SKM-1 treated with dmso at 0.1 percent for 144 hours (cell line): Measurements from ENCODE around the gene ZC3H18.

ENCODE experiments used
- DNase-seq: peaks from one replicate; lab custom pipeline; 2025; ENCODE audit not compliant: unreplicated experiment; lab: John Stamatoyannopoulos, UW

ZC3H18 gene

DNA sequence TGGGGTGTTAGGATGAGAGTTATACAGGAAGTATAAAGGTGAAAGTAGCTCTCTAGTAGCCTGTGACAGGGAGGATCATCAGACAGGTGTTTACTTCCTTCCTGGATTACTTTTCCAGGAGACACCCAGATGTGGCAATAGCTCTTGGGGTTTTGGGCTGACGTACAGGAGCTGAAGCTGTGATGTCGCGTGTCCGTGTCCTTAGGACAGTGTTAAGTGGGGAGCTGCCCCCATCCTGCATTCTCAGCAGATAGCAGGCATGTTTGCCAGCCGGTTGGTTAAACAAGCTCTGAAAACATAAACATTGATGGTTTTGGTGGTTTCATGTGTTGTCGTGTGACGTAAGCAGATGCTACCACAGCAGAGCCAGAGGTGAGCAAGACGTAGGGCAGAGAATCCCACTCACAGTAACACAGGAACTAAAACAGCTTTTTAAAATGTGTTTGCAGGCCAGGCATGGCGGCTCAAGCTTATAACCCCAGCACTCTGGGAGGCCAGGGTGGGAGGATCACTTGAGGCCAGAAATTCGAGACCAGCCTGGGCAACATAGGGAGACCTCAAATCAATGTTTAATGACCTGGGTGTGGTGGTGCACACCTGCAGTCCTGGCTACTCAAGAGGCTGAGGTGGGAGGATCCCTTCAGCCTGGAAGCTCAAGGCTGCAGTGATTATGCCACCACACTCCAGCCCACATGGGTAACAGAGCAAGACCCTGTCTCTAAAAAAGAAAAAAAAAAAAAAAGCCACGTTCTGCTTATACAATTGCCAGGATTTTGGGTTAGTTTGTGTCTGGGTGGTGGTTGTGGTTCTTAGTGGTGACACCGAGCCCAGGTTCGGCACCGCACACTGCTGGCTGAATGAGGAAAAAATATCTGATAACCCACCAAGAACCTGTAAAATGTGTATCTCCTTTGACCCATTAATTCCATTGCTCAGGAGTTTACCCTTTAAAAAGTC lies 49.9 kb downstream of the ZC3H18 start:
- no peak for DNase-seq

DNA sequence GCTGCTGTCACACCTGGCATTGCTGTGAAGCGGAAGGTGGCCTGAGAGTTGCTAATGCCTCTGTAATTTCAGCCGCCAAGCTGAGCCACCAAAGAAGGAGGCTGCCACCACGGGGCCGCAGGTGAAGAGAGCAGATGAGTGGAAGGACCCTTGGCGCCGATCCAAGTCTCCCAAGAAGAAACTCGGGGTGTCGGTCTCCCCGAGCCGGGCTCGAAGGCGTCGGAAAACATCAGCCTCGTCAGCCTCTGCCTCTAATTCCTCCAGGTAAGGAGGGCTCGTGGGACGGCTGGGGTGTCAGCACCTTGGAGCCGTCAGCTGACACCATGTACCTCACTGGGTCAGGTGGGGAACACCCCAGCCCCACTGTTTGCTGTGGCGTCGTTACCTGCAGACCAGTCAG lies 51.9 kb downstream of the ZC3H18 start:
- DNase-seq = no peak

DNA sequence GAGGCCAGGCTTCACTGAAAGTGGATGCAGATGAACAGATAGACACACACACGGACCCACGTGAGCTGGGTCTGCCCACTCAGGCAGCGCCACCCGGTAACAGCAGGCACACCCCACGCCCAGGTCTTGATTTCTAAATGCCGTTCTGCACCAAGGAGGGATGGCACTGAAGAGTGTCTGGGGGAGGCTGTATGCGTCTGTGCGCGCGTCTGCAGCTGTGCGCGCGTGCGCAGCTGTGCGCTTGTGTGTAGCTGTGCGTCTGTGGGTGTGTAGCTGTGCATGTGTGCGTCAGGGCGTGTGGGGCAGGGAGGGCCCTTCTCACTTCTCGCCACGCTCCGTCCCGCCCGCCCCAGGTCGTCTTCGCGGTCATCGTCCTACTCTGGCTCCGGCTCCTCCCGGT lies 52.7 kb downstream of the ZC3H18 start:
- no peak for DNase-seq

DNA sequence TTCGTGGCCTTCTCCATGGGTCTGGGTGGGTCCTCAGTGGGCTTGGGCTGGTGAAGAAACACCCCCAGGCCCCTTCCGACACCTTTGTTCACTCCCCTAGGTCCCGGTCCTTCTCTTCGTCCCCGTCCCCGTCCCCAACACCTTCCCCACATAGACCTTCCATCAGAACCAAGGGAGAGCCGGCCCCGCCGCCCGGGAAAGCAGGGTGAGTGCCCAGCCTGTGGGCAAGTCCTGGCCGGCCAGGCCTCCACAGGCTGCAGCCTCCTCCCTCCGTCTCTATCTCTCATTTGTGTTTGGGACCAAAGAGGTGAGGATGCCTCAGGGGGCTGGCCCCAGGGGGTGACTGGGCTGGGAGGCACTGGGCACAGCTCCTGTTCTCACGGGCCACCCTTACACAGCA lies 53.7 kb downstream of the ZC3H18 start:
- no peak for DNase-seq

DNA sequence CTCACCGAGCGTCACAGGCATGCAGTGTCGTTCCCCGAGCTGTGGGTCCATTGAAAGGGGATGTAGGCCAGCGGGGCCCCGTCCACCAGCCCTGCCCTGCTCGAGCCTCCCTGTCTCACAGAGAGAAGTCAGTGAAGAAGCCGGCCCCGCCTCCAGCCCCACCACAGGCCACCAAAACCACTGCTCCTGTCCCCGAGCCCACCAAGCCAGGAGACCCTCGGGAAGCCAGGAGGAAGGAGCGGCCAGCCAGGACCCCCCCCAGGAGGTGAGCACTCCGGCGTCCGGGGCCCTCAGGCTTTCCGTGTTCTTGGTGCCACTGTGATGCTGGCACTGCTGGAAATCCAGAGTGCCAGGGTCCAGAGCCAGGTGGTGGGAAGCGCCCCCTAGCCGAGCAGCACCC lies 54.3 kb downstream of the ZC3H18 start:
- no peak for DNase-seq

DNA sequence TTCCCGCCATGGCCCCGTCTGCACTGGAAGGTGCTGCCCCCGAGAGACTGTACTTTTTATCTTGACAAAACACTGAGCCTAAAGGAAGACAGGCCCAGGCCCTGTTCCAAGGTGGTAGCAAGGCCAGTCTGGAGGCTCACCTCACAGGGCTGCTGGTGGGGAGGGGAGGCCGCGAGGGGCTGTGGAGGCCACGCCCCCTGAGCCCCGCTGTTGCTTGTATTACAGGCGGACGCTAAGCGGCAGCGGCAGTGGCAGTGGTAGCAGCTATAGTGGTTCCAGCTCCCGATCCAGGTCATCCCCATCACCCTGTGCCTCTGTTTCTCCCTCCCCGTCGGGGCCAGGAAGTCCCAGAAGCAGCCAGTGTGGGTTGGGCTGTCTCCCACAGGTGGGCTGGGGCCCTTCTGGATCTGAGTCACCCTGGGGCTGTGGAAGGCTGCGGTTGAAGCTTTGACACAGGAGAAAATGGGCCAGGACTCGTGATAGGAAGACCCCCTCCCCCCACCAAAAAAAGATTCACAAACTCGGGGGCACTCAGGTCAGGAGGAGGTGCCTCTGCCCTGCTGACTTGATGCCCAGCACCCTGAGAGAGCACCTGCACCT lies 54.9 kb downstream of the ZC3H18 start:
- no peak for DNase-seq

DNA sequence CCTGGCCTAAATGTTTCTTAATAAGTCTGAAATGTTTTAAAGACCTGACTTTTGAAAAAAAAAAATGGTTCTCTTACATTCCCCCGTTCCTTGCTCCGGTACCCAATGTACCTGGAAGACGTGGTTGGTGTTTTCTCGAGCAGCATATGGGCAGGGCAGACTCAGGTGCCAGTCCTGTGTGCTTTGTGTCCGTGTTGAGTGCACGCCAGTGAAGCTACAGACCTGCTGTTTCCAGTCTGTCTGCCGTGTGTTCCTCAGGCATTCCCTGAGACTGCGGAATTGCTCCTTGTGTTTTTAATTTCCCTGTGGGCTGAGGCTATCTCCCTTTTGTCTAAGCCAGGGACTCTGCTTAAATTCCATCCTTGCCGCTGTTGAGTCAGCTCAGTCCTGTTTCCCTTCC lies 56.4 kb downstream of the ZC3H18 start:
- no peak for DNase-seq

DNA sequence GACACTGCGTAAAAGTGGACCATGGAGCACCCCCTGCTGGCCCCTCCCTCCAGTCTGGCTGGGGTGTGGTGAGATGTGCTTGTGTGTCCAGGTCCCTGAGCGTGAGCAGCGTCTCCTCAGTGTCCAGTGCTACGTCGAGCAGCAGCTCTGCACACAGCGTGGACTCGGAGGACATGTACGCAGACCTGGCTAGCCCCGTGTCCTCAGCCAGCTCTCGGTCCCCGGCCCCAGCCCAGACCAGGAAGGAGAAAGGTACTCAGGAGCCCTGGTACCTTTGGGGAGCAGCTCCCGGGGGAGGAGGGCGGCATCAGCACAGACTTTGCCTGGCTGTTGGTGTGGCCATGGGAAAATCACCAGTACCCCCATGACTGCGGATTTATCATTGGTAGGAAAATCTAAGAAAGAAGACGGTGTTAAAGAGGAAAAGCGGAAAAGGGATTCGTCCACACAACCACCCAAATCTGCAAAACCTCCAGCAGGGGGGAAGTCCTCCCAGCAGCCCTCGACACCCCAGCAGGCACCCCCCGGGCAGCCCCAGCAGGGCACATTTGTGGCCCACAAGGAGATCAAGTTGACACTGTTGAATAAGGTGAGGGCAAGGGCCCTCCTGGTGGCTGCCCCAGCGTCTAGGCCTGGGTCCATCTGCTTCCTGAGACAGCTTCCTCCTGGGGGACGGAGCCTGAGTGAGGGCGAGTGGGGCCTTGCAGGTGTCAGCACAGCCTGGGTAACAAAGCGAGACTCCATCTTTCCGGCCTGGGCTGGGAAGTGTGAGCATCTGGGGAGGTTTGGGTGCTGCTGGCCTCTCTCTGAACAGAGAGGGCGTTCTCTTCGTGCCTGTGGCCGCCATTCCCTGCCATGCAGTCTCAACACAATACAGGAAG lies 57.6 kb downstream of the ZC3H18 start:
- no peak for DNase-seq

DNA sequence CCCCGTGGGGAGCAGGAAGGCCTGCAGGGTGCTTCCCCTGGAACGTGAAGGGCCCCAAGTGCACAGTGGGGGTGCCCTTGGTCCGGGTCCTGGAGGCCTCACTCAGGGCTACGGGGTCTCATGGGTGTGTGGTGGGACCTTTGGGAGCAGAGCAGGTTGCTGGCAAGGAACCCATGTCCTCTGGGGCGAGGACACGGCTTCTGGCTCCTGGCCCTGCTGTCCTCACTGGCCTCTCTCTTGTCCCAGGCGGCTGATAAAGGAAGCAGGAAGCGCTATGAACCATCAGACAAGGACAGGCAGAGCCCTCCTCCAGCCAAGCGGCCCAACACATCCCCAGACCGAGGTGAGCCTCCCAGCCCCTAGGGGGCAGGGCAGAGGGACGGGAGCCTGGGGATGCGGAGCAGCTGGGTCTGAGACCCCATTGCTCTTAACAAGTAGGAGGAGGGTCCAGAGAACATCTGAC lies 58.3 kb downstream of the ZC3H18 start:
- peak; percentile 34 for DNase-seq

DNA sequence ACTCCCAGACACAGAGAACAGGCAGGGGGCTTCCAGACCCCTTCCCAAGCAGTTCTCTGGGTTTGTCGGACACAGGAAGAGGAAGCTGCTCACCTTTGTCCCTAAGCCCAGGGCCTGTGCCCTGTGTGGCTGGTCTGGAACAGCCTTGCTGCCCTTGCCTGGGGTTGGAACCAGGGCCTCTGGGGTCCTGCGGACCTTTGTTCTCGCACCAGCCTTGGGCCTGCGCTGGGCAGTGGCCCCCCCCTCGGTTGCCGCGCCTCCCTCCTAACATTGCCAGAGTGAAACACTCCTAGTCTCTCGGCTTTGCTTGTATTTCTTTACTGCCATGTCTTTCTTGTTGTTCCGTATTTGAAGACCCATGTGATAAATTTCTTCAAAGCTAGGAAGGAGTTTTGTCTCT lies 59.6 kb downstream of the ZC3H18 start:
- DNase-seq = no peak

DNA sequence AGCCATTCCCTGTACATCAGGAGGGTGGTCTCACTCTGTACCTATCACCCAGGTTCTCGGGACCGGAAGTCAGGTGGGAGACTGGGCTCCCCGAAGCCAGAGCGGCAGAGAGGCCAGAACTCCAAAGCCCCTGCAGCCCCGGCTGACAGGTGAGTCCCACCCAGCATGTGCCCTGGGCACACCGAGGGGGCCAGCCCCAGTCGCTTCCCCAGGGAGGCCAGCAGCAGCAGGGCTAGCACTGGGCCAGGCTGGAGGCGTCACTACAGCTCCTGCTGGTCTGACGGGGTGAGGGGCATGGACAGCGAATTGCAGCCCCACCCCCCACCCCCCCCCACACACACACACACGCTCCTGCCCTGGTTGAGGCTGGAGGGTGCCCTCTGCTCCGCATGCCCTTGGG lies 60.2 kb downstream of the ZC3H18 start:
- DNase-seq = no peak

DNA sequence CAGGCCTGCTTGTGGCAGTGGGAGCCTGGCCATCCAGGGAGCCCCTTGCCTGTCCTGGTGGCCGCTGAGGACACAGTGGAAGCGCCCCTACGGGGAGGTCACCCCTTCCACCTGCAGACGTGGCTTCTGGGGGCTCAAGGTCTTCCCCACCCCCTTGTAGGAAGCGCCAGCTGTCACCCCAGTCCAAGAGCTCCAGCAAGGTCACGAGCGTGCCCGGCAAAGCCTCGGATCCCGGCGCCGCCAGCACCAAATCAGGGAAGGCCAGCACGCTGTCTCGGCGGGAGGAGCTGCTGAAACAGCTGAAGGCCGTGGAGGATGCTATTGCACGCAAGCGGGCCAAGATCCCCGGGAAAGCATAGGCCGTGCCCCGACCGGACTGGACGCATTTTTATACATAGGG lies 60.7 kb downstream of the ZC3H18 start:
- DNase-seq = no peak

DNA sequence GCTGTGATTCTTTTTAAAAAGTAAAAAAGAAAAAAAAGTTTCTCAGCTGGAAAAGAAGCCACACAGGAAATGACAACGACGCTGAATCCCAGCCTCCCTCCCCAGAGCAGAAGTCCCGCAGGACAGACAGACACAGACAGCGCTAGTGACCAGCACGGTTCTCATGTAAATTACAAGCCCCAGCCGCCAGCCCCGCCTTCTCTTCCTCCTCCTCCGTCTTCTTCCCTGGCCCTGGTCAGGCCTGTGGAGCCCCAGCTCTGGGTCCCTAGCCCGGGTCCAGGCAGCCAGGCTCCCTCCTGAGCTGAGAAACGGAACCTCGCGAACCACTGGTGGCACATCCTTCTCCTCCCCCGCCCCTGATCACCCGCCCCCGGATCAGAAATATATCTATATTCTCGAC lies 61.2 kb downstream of the ZC3H18 start:
- DNase-seq = no peak

DNA sequence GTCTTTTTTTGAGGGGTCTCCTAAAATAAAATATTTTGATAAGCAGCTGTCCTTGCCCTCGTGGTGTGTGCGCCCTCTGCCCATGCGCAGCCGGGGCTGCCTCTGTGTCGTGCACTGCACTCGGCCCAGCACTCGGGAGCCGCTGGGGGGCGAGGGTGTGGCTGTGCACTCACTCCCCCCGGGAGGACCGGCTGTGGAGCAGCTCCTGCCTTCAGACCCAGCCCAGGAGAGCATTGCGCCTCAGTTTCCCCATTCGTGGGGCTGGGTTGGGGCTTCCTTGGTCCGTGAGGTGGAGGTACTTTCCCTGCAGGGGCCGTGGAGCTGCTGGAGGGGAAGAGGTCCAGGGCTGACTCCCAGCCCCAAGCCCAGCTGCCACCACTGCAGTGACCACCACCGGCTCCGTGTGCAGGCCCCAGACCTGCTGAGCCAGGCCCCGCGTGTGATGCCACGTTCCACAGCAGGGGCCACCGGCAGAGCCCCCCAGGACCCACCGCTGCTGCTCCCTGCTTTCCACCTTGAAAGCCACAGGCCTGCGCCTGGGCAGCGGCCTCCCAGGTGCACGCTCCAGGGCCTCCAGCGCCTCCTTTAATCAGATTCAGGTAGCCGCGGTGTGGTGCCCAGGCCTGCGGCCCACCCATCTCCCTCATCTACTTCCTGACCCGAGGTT lies 61.9 kb downstream of the ZC3H18 start:
- no peak for DNase-seq

DNA sequence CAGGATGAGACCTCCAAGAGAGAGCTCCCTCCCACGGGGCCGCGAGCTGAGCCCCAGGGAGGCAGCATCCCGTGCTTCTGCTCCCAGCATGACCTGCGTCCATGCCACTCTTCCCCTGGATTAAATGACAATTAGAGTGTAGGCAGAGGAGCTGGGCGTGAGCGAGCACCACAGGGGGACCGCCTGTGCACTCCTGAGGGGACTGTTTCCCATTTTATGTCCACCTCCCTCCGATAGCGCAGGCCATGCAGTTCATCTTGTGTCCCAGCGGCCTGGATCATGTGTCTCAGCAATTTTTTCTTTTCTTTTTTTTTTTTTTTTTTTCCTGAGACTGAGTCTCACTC lies 62.4 kb downstream of the ZC3H18 start:
- DNase-seq = no peak

DNA sequence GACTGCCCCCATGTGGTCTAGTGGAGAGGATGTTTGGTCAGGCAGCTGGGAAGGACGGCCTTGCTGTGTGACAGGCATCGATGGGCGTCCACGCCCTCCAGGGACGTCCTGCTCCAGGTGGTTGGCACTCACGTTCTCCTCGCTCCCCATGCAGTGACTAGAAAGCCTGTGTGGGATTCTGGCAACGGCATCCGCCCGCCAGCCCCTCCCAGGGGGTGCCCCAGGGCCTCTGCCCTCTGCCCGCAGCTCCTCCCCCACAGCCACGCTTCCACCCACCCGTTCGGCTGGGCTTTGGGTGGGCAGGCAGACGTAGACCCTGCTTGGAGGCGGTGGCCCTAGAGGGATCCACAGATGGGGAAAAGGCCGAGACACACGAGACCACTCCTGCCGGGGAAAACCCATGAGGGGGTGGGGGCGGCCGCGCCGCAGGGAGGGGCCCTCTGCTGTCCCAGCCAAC lies 63.5 kb downstream of the ZC3H18 start:
- DNase-seq = peak; percentile 25

DNA sequence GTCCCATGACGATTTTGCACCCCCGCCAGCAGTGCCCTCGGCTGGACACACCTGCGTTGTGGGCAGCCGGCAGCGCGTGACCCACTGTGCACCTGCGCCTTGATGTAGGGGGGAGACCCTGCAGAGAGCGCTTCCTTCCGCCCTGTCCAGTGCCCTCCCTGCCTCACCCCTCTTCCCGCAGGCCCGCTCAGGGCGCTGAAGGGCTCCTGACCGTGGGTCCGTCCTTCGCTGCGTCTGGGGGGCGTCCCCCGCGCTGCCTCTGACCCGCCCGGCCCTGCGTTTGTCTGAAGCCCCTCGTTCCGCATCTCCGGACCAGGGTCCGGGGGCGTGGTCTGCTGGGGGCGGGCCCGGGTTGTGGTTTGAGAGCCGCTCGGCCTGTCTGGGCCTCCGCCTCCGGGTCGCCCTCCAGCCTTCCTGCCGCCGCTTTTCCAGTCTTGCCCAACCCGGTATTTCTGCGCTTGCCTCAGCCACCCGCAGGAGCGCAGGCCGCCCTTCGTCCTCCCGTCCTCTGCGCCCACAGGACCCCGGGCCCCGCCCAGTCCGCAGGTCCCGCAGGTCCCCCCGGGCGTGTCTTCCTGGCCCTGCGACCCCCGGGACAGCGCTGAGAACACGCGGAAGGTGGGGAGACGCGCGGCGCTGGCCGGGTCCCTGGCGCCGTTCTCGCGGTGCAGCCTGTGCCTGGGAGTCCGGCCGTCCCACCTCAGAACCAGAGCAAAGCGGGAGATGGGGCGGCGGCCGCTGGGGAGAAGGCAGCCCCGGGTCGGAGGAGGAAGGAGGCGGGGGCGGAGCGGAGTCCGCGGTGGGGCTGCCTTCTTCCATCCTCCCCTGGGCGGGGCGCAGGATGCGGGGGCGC lies 64.2 kb downstream of the ZC3H18 start:
- peak; percentile 15 for DNase-seq

DNA sequence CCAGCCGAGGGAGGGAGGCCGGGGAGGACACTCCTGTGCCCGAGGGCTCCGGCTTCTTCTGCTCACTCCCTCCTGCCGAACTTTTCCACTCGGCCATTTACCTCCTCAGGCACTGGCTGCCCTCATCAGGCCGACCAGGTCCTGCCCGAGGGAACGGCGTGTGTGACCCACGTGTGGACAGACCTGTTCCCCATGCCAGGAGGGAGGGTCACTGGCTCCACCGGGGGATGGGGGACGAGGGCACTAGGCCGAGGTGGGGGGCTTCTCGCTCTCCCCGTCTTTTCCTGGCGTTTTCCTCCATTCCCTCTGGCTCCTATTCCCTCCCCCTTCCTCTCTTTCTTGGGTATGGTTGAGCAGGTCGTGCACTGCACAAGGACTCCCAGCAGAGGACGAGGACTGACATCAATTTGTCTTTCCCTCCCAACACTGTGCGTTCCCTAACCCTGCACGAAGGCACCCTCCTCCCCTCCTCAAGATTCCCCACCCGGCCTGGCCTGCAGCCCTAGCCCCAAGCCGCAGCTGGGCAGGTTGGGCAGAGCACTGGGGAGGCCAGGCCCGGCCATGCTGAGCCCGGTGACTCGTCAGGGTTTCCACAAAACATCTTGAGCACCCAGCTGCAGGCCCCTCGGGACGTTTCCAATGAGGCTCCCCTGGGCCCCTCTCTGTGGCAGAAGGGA lies 64.9 kb downstream of the ZC3H18 start:
- DNase-seq = no peak

DNA sequence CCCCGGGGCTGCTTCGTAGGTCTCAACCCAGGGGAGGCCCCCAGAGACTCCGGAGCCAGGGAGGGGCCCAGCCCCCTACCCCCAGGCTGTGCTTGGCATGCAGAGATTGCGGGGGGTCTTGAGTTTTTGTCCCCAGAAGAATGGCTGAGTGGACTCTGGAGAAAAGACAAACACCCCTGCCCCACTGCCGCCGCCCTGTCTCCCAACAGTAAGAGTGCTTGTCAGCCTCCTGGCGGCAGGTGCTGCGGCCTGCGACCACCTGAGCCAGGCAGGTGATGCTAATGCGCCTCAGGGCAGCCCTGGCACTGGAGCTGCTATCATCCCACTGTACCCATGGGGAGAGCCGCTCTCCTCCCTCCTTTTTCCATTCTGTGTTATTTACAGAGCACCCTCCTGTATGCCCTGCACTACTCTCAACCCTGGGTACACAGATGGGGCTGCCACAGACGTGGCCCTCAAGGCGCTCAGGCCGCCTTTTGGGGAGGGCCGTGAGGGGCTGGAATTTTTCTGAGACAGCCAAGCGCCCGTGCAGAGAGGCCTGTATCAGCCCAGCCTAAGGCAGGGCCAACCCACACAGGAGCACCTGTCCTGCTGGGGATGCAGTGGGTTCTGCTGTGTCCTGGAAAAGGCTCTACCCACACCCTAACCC lies 65.6 kb downstream of the ZC3H18 start:
- DNase-seq = no peak
